GM19238 (cell line): Measurements from ENCODE around the gene DET1.
"Not testable (repeated sequence)": the region's sequence is repeated elsewhere in the genome, so short reads cannot be mapped to it uniquely, and the experiment has no call there.

ENCODE experiments used
- DNase-seq: peaks from one replicate; pipeline ENCODE4 v3.0.0; 2011; ENCODE audit warnings: low spot score; ENCODE audit not compliant: insufficient read length

The DET1 gene

DNA sequence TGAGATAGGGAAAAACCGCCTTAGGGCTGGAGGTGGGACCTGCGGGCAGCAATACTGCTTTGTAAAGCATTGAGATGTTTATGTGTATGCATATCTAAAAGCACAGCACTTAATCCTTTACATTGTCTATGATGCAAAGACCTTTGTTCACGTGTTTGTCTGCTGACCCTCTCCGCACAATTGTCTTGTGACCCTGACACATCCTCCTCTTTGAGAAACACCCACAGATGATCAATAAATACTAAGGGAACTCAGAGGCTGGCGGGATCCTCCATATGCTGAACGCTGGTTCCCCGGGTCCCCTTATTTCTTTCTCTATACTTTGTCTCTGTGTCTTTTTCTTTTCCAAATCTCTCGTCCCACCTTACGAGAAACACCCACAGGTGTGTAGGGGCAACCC, 5.4 kb downstream of the DET1 start:
- not testable (repeated sequence) for DNase-seq

DNA sequence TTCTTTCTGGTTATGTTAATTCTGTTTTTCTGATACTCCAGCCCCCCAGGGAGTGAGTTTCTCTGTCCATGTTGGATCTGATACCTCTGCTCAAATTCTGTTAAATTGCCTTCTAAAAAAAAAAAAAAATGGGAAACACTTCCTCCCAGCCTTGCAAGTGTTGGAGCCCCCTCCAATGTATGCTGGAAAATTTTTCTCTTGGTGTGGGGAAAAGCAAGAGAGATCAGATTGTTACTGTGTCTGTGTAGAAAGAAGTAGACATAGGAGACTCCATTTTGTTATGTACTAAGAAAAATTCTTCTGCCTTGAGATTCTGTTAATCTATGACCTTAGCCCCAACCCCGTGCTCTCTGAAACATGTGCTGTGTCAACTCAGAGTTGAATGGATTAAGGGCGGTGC, 6.1 kb downstream of the DET1 start:
- DNase-seq = not testable (repeated sequence)

DNA sequence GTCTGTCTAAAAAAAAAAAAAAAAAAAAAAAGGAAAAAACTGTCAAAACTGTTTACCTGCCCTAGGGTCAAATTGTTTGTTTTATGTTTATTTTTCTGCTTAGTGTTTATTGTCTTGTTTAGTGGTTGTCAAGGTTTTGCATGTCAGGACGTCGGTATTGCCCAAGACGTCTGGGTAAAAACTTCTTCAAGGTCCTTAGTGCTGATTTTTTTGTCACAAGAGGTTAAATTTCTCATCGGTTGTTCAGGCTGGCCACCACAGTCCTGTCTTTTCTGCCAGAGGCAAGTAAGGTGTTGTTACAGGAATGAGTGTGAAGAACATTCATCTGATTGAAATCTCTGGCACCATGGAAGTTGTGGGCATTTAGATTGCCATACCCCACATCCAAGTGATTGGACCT, 7.0 kb downstream of the DET1 start:
- DNase-seq = no peak

DNA sequence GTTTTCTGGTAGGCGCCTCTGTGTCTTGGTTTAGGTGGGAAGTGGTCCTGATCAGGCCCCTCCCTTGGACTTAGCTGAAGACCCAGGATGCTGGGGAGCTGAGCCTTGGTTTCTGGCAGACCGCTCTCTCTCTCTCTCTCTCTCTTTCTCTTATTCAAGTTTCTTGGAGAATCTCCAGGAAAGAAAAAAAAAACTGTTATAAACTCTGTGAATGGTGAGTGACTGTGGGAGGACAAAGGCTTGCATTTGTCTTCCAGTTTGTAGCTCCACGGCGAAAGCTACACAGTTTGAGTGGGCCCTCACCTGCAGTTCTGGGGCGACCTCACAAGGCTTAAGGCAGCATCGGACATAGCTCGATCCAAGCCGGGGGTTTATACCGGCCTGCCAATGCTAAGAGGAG, 7.5 kb downstream of the DET1 start:
- no peak for DNase-seq

DNA sequence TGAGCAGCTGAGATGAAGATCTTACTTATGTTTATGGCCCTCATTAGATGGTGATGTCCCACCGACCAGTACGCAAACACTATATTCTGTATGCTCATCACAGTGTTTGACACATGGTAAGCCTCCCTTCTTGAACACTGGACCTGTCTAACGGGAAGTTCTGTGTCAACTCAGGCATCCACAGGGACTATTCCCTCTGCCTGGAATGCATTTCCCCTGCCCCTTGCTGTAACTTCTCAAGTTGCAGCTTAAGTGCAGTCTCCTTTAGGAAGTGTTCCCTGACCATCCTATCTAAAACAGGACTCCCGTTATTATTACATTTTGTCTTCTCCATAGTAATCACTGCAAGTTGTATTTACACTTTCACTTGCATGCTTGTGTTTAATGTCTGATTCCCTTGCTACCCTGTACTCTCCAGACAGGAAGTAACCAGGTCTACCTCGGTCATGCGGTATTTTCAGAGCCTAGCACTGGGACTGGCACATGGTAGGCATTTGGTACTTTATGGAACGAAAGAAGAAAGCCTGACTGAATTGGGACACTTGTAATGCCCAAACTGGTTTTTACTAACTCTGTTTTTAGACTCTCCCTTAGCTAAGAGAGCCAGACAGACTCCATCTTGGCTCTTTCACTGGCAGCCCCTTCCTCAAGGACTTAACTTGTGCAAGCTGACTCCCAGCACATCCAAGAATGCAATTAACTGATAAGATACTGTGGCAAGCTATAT, 8.7 kb downstream of the DET1 start:
- no peak for DNase-seq

DNA sequence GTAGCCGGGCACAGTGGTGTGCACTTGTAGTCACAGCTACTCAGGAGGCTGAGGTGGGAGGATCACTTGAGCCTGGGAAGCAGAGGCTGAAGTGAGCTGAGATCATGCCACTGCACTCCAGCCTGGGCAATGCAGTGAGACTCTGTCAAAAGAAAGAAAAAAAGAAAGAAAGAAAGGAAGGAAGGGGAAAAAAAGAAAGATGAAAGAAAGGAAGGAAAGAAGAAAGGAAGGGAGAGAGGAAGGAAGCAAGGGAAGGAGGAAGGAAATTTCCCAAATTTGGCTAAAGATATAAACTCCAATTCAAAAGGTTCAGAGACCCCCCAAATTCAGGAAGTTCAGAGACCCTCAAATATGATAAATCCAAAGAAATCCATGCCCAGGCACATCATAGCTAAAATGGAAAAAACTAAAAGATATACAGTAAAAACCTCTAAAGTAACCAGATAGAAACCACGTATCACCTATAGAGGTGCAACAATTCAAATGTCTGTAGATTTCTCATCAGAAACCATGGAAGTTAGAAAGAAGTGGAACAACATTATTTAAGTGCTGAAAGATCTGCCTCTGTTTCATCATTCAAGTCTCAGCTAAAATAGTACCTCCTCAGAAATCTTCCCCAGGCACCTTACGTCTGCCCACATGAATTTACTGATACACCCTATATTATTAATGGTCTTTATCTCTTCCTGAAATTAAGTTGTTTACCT, 10.7 kb downstream of the DET1 start:
- DNase-seq = no peak

DNA sequence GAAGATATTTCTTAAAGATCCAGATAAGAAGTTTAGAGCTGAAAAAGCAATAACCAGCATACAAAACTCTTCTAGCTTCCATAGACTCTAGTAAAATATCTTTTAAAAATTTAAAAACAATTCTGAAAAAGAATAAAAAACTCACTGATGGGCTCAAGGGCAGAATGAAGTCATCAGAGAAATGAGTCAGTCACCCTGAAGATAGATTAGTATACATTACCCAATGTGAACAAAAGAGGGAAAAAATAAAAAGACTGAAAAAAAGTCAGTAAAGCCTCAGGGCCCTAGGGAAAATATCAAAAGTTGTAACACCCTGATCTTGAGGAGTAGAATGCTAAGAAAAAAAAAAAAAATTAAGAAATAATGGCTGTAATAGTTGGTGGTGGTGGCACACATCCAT, 11.4 kb downstream of the DET1 start:
- DNase-seq = no peak

DNA sequence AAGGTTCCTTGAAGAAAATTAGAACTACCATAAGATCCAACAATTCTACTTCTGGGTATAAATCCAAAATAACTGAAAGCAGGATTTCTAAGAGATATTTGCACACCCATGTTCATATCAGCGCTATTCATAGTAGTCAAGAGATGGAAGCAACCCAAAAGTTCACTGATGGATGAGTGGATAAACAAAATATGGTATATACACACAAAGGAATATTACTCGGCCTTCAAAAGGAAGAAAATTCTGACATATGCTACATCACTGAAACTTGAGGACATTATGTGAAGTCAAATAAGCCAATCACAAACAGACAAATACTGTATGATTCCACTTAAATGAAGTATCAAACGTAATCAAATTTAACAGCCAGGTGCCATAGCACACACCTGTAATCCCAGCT, 13.1 kb downstream of the DET1 start:
- DNase-seq = no peak

DNA sequence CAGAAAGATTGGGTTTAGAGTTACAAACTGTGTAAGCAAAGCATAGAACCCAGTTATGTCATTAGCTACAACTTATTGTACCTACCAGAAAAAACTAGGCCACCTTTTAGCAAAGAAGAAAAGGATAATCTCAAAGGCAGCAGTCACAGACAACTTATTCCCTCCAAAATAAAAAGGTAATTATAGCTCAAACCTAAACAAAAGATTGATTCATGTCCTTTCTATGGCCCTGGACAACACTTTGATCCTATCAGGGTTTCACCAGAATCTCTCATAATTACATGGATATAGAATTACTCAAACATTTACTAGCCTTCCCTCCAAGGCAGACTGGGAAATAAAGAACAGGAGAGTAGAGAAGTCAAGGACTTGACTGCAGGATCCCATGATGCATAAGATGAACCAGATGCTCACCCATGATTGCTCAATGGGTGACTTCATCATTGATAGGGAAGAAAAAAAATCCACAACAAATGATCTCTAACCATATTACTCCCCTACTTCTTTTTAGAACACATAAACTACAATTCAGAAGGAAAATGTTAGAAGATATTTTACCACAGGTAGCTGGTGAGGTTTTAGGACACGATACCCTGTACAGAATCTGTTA, 17.4 kb downstream of the DET1 start:
- DNase-seq = no peak

DNA sequence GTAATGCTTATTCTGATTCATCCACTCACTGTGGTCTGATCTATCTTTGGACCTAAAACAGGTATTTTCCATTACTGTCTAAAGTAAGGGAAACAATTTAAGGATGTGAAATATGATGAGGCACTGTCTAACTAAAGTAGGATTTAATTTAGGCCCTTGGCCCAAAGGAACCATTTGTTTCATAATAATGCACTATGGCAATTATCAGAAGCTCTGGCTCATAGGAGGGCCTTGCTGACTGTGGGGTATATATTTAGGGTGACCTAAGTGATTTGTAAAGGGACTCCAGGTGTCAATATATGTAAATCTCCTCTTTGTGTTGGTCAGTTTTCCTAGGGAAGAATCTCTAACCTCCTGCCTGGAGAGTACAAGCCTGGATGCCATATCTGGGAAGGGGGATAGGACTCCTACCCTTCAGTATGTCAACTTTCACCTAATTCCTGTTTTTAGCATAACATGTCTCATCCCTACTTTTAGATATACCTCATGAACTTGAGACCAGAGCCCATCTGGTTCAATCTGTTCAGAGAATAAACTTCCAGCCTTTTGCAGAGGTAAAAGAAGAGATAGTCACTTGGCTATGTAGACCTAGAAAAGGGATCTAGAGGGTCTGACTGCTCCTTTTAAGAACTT, 20.1 kb downstream of the DET1 start:
- no peak for DNase-seq

DNA sequence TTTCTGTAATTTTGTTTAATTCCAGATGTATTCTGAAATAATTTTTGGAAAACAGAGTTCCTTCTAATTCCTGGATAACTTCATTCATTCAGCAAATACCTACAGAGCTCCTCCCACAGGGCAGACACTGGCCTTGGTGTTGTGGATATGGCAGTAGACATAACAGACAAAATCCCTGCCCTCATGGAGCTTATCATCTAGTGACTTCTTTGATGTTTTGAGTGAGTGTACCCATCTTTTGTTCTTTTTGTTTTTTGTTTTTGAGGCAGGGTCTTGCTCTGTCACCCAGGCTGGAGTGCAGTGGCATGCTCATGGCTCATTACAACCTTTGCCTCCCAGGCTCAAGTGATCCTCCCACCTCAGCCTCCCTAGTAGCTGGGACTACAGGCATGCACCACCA, 21.1 kb downstream of the DET1 start:
- DNase-seq = no peak

DNA sequence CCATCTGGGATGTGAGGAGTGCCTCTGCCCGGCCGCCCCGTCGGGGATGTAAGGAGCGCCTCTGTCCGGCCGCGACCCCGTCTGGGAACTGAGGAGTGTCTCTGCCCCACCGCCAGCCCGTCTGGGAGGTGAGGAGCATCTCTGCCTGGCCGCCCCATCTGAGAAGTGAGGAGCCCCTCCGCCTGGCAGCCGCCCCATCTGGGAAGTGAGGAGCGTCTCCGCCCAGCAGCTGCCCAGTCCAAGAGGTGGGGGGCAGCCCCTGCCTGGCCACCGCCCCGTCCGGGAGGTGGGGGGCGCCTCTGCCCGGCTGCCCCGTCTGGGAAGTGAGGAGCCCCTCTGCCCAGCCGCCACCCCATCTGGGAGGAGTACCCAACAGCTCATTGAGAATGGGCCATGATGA, 22.4 kb downstream of the DET1 start:
- not testable (repeated sequence) for DNase-seq

DNA sequence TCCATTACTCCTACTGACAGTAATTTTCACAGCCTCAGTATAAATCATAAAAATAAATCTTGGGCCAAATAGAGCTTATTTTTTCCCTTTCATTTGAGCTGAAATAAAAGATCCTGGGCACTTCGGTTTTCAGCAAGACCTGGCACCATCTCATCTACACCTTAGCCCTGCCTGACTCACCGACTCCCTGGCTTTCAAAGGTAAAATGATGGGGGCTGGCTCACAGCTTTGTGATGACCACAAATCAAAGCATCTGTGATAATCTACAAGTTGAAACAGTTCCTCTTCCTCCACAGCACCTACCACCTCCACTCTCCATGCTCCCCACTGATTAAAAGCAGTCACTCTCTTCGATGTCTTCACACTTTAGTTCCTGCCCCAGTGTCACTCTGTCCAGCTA, 27.6 kb downstream of the DET1 start:
- DNase-seq = no peak

DNA sequence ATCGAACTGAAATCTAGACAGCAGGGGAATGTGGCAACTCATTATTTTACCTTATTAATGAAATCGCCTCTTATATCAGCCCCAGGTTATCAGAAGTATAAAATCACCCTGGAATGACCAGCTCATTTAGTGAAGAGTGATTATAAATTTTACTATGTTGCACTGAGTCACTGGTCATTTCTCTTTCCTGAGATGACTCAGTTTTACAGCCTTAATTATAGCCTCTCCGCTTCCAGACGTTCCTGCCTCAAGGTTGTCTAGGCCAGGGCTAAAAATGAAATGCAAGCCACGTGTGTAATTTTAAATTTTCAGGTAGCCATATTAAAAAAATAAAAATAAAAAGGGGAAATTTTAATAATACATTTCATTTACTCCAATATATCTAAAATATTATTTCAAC, 33.3 kb downstream of the DET1 start:
- DNase-seq = no peak

DNA sequence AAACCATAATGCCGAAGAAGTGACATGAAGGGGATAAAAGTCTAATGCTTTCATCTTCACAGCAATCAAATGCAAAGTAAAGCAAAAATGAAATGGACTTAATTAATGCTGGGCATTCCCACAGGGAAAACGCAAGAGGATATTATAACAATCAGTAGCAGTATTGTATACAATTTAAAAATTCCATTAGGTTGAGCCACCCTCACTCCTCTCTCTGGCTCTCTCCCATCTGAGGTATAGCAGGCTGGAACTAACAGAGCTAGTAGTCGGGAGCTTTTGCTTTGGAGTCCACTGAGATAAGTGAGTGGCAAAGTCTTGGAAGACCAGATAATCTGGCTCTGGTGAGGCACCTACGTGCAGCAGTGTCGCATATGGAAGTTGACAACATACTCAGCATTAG, 33.9 kb downstream of the DET1 start:
- DNase-seq = no peak

DNA sequence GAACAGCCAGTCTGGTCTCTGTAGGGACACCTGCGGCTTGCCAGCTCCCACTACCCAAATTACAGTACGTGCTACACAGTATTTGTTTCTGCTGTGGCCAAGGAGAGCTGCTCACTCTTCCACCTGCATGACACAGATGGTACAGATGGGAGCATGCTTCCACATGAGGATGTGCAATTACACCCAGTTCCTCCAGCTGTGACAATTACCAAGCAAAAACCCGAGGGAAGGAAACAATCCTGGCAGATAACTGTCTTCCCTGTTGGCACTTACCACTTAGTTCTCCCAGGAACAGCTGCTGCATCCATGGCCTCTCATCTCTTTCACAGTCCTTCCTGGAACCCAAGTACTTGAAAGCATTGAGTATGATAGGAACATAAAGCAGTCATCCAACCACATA, 34.4 kb downstream of the DET1 start:
- DNase-seq = no peak

DNA sequence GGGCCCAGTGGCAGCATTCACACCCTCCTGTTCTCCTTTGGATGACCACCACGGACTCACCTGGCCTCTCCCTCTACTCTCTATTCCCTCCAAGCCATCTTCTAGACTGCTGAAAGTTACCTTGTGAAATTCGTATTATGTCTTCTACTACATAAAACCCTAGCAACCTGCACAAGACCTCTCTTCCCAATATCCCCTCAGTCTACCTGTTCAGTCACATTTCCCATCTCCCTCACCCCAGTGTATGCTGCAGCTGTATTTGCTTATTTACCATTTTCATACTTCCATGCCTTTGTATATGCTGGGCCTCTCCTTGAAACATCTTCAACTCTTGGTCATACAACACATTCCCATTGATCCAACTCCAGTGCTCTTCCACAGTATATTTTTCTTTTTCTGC, 35.3 kb downstream of the DET1 start:
- no peak for DNase-seq

DNA sequence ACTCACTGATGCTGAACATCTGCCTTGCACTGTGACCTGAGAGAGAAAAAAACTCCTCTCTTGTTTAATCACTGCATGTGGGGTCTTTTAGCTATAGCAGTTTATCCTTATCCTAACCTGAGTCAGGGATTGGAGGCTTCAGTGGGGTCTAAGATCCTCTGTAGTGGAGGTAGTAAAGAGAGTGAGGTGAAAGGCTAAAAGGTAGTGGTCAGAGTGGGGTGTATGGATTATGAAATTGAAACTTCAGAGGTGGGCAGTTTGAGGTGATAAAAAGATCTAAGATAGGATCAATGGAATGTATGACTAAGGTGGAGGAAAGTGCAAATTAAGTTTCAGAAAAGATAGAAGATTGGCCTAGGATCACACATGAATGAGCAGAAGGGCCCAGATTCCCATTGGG, 36.5 kb downstream of the DET1 start:
- no peak for DNase-seq

DNA sequence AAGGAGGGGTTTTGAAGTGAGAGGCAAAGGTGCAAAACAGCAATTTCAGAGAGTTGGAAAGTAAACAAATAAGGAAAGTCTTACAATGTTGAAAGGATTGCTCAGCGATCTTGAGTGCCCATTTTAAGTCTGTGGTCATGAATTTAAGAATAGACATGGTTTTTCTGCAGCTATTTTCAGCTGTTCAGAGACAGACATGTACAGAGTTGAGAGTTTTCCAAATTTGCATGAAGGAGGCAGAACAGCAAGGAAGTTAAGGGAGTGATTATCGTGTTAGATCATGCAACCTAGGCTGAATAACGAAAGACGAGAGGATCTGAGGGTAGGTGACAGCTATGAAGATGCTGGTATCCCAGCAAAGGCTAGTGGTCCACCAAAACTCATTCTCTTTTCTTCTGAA, 37.2 kb downstream of the DET1 start:
- no peak for DNase-seq

DNA sequence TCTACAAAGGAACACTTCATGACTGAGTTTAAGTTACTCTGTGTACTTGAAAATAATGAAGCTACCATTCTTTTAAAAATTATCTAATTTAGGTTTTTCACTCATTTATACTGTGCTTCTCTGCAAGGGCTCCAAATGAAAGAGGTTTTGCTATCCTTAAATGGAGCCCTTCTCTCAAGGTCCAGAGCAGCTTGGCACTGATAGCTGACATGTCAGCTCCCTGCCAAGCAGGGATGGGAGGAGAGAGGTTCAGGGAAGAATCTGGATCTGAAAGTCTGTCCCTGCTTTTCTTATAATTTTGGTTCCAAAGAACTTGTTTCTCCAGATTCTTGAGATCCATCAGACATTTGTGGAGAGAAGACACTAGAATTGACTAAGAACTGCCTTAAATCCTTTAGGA, 39.9 kb downstream of the DET1 start:
- no peak for DNase-seq

DNA sequence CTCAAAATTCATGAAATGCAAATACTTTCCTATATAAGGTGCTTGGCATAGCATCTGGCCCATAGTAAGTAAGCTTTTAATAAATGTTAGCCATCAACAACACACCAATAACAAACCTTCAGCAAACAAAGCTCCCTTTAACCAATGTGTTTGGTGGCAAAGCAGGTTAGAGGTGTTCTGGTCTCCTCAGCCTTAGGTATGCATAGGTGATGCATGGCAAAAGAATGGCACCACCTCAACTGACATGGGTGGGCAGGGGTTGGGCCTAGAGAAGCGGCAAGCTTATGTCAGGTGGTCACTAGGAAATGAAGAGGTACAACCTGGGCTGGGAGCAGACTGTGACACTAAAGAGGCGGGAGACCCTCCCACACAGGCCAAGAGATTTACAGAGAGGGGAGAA, 40.8 kb downstream of the DET1 start:
- no peak for DNase-seq

DNA sequence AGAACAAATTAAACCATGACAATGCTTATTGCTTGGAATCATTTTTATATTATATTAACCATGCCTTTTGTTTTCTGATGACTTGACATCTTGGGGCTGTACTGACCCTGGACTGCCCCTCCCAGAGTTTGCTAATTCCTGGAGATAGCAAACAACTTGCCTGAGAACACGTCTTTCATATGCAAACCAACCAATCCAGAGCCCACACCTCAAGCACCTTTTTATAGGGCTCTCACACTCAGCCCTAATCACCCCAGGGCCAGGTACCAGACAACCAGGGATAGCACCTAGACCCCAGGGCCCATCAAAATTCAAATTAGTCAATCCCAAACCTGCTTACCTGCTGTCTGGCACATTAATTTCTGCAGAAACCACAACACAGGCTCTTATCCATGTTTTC, 42.0 kb downstream of the DET1 start:
- DNase-seq = no peak
